Bronchial epithelial cell (primary cell): ENCODE measurements around the gene BET1. TPM values are rescaled to one million over a fixed set of nuclear protein-coding genes. Genes with fewer than 3 reads are reported as not detected.

Source experiments
- DNase-seq: peaks from one replicate; pipeline ENCODE4 v3.0.0-alpha.2; 2010; ENCODE audit warnings: low read depth
- FAIRE-seq: peaks from 2 replicates; lab custom pipeline; 2011; peaks lifted over from hg19 to GRCh38; lab: Jason Lieb, UNC
- H3K27me3 ChIP-seq: 2 replicates; pipeline ENCODE4 v1.5.1; 2011; ENCODE audit warnings: low read length; ENCODE audit not compliant: control insufficient read depth, insufficient read depth
- H3K36me3 ChIP-seq: 2 replicates; pipeline ENCODE4 v1.5.1; 2011; ENCODE audit warnings: low read length; ENCODE audit not compliant: control insufficient read depth, insufficient read depth
- H3K4me3 ChIP-seq: 2 replicates; pipeline ENCODE4 v1.5.1; 2011; ENCODE audit warnings: mild to moderate bottlenecking, low read depth, low read length, control low read depth
- total RNA-seq: library from RNA; depleted of rRNA; stranded (reverse); fragments of >200 nt; gene quantifications from 2 replicates; pipeline ENCODE4 v1.2.1, GENCODE V29; 2014
- TF ChIP-seq, protein P1 (sequence below): IDR thresholded peaks from 2 replicates; pipeline ENCODE4 v1.5.1; 2011; ENCODE audit warnings: mild to moderate bottlenecking, moderate library complexity, low read length, control low read depth, inconsistent platforms; ENCODE audit not compliant: insufficient read depth, severe bottlenecking

BET1 gene
- total RNA-seq, 1 donor from 2014 or later: 32.4 TPM

DNA sequence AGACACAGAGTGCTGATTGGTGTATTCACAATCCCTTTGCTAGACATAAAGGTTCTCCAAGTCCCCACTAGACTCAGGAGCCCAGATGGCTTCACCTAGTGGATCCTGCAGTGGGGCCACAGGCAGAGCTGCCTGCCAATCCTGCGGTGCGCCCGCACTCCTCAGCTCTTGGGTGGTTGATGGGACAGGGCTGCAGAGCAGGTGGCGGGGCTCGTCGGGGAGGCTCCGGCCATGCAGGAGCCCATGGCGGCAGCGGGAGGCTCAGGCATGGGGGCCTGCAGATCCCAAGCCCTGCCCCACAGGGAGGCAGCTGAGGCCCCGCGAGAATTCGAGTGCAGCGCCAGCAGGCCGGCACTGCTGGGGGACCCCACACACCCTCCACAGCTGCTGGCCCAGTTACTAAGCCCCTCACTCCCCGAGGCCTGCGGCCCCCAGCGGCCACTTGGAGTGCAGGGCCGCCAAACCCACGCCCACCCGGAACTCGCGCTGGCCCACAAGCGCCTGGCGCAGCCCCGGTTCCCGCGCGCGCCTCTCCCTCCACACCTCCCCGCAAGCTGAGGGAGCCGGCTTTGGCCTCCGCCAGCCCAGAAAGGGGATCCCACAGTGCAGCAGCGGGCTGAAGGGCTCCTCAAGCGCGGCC is 7.7 kb upstream of the BET1 start:
- FAIRE-seq: no peak

DNA sequence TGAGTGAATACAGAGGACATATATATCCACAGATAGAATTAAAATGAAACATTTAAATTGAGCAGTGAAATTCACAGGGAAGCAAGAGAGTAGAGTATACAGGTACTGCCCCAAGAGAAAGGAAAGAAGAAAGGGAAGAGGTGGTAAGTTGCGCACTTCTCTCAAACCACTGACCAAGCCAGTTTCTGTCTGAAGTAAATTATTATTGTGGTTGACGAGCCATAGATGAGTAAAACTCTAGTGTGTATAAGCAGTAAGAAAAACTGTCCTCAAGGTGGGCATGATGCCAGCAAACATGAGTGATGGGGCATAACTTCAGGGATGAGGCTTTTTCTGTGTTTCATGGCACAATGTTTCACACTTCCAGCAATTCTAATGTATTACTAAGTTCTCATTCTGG is 4.4 kb upstream of the BET1 start:
- TF ChIP-seq, protein P1, sequence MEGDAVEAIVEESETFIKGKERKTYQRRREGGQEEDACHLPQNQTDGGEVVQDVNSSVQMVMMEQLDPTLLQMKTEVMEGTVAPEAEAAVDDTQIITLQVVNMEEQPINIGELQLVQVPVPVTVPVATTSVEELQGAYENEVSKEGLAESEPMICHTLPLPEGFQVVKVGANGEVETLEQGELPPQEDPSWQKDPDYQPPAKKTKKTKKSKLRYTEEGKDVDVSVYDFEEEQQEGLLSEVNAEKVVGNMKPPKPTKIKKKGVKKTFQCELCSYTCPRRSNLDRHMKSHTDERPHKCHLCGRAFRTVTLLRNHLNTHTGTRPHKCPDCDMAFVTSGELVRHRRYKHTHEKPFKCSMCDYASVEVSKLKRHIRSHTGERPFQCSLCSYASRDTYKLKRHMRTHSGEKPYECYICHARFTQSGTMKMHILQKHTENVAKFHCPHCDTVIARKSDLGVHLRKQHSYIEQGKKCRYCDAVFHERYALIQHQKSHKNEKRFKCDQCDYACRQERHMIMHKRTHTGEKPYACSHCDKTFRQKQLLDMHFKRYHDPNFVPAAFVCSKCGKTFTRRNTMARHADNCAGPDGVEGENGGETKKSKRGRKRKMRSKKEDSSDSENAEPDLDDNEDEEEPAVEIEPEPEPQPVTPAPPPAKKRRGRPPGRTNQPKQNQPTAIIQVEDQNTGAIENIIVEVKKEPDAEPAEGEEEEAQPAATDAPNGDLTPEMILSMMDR: no peak
- FAIRE-seq: no peak
- peak; percentile 56 for DNase-seq
- H3K27me3 ChIP-seq: no peaks in the 10 kb centered on the region
- H3K36me3 ChIP-seq: no peaks in the 10 kb centered on the region
- no peak overlapping the region for H3K4me3 ChIP-seq

More for the DNA sequence above, 7.7 kb upstream of the BET1 start:
- Histone ChIP-seq H3K27me3 (no peaks in the 10 kb centered on the region), H3K36me3 (no peaks in the 10 kb centered on the region), H3K4me3 (no peak overlapping the region)
- DNase-seq: no peak
- TF ChIP-seq, protein P1: no peak

DNA sequence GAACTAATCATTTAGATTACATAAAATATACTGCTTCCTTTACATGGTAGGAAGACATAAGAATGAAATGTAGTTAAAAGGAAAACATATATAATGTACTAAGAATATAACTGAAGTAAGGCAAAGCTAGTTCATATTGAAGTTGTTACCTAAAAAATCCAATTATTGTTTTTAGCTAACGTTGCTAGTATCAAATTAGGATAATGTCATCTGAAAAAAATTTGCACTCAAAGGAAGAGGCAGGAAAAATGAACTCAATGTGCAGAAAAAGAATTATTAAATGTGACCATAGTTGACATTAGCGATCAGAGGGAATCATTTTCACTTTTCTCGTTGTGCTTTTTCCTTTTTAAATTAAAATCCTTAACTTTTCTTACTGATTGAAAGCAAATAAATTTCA is 1.6 kb upstream of the BET1 start:
- no peak for DNase-seq
- no peaks in the 10 kb centered on the region for H3K27me3 ChIP-seq
- H3K4me3 ChIP-seq: no peak overlapping the region
- H3K36me3 ChIP-seq: no peaks in the 10 kb centered on the region
- no peak for FAIRE-seq
- TF ChIP-seq, protein P1: no peak

DNA sequence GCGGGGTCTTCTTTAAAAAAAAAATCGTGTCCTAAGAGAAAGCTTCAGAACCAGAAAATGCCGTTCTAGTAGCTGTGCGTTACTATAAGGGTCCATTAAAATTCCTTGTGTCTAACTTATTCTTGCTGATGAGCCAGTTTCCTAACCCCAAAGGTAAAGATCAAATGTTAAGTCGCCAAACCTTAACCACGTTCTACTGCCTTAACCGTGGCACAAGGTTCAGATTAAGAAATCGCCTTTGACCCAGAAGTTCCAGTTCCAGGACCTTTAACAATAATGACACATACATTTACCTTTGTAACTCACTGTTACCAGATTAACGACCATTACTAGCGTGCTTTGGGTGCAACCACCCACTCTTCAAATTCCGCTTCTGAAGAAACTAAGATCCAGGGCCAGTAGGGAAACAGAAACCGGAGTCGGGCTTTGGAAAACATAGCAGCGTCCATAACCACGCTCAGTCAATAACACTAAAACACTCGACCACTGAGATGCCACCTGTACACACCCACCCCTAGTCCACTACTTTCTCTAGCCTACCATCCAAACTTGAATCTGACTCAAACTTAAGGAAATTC is 620 bp downstream of the BET1 start:
- Histone ChIP-seq H3K36me3 (no peaks in the 10 kb centered on the region), H3K4me3 (peak overlapping the region; percentile 69), H3K27me3 (no peaks in the 10 kb centered on the region)
- TF ChIP-seq, protein P1: no peak
- no peak for FAIRE-seq
- DNase-seq: peak; percentile 23

DNA sequence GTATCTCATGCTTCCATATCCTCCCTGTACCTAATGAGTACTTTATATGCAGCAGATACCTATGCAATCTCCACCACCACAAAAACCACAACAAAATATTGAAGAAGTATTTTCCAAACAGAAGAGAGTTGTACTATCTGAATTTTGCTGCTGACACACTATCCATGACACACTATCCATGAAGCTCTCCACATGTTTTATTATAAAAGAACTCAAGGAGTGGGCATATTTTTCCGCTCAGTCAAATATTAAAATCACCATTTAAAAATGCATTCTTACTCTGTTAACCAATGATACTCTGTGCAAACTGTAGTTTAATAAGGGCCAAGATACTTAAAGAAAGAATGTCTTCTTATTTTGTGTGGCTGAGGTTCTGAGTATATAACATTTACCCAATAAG is 2.8 kb downstream of the BET1 start:
- no peak for DNase-seq
- H3K36me3 ChIP-seq: peaks cover 2% of the 10 kb centered on the region
- no peak for FAIRE-seq
- H3K4me3 ChIP-seq: no peak overlapping the region
- TF ChIP-seq, protein P1: no peak
- no peaks in the 10 kb centered on the region for H3K27me3 ChIP-seq
